Retina (tissue), 1 donor: ENCODE results near the gene IGLL5.

Source experiments
- DNase-seq: peaks from one replicate; pipeline ENCODE4 v3.0.0-alpha.2; 2016

IGLL5 gene

DNA sequence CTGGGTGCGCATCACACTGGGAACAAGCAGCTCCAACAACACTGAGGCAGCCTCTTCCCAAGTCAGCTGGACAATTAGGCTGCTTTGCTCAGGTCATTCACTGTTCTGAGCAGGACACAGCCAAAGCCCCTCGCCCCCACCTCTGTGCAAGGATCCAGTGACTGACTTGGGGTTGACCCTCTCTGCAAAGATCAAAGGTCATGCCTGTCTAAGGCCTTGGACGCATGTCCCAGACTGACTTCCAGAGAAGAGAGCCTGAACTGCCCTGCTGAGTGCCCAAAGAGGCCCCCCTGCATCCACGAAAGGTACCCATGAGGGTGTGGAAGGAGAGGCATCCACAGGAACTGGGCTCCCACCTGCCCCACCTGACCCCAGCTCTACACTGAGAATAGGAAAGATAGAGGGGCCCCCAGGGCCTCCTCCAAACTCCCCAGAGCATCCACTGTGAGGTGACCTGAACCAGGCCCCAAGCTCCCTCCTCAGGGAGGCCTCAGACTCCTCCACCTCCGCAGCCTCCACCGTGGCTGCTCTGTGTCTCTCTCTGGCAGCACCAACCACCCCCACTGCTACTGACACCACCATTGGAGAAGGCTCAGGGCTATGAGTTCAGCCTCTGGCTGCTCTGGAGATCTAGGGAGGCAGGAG, 53.5 kb downstream of the IGLL5 start:
- no peak for DNase-seq

GRCh38 chr22:22941831-22942510, 54.4 kb downstream of the IGLL5 start:
- DNase-seq, result no peak

DNA sequence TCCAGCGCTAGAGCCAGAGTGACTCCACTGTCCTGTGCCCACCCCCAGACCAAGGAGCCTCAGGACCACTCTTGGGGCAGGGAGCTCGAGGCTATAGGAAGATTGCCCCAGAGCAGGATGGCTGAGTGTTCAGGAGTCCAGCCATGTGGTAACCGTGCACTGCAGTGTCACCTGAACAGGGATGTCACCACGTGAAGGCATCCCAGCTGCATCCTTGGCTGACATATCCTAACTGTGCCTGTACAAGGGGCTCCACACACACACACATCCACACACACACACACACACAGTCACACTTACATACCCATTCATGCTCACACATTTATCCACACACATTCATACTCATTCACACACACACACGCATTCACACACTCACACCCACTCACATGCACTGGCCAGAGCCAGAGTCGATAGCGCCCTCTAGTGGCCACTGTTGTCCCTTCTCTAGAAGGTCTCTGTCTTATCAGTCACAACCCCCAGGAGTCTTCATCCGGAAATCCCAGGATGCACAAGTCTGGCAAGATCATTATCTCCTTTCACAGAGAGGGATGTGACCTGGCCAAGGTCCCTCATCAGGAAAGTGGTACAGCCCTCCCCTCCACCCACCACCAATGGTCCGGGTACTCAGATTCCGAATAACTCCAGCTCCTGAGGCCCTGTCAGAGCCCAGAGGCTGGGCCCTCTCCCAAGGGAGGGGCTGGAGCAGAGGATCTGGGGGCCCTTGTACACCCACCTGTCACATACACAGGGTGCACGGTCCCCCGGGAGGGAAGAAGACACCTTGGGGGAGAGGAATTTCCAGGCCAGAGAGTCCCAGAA, 55.1 kb downstream of the IGLL5 start:
- DNase-seq, result peak; percentile 73

DNA sequence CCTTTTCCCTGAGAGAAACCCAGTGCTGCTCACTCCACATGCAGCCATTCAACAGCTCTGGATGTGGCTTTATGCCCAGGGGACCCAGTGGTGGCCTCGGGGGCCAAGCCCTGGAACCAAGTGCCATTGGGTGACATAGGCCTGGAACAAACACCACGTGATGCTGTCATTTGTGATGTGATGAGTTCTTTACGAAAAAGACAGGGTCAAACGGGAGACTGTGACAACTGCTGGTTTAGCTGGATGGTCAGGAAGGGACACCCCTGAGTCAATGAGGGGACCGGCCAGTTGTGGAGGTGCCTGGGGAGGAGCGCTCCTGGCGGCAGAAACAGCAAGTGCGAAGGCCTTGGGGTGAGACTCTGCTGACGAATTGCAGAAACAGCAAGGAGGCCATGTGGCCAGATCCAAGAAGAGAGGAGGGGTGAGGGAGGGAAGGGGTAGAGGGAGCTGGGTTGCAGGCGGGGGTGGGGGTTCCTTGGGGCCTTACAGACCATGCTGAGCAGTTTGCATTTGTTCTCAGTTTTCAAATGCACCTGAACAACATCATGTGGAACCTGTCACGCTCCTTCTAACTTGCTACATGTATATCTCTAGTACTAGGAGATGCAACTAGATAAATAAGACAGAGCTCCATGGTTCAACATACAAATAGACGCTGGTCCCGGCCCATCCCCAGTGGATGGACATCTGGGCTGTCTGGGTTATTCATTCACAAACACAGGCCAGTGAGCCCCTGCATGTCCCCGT, 56.1 kb downstream of the IGLL5 start:
- DNase-seq, result no peak

- no peak for DNase-seq
Measured at GRCh38 chr22:22944268-22944985, 56.8 kb downstream of the IGLL5 start.

- DNase-seq, result no peak
Measured at GRCh38 chr22:22945195-22945594, 57.6 kb downstream of the IGLL5 start.
